ENCODE results near the gene LDB3. TPM values are rescaled to one million over a fixed set of nuclear protein-coding genes. Genes with fewer than 3 reads are reported as not detected.

The LDB3 gene
- total RNA-seq, 2 experiments from 2014 or later: 0.05 to 0.10 TPM

DNA sequence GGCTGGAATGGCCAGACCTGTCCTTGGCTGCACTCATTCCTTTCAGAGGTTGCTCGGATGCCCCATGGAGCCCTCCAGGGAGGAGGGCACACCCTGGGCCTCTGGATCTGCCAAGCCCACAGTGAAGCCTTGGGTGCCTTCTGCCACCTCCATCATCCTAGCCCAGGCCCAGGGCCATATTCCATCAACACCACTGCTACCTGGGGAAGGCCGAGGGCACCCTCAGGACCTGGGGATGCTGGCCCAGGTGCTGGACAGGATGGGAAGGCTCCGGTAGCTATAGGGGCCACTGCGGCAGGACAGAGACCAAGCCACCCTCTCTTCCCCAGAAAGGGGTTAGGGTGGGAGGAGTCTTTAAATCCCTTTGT lies 13.2 kb upstream of the LDB3 start:
- H3K4me3 Mint-ChIP-seq: no peak overlapping the region
- no peak overlapping the region for H3K27ac Mint-ChIP-seq
- H3K9me3 Mint-ChIP-seq: no peaks in the 10 kb centered on the region
- H3K36me3 Mint-ChIP-seq (ENCODE audit: low read depth): no peaks in the 10 kb centered on the region
- ChIA-PET POLR2A (no interaction called here), CTCF (no interaction called here)
- no peak for DNase-seq
- no peaks in the 10 kb centered on the region for H3K27me3 Mint-ChIP-seq
- H3K4me1 Mint-ChIP-seq: no peaks in the 10 kb centered on the region

DNA sequence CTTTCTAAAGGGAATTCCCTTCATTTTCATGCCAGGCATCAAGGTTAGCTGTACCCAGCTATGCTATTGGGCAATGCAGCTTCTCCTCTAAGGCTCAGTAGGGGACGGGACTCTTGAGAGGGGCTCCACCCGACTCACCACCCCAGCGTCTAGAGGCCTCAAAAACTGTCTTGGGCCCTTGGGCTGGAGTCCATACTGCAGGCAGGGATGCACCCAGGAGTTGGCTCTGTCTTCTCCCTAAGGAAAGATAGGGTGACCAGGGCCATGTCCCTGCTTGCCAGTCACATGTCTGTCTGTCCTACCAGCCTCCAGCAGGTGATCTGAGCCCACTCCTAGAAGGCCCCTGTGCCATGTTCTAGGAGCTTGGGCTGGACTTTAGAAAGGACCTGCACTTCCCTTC lies 12.7 kb upstream of the LDB3 start:
- H3K4me1 Mint-ChIP-seq: no peaks in the 10 kb centered on the region
- no peaks in the 10 kb centered on the region for H3K36me3 Mint-ChIP-seq (ENCODE audit: low read depth)
- no peak for DNase-seq
- H3K4me3 Mint-ChIP-seq: no peak overlapping the region
- CTCF ChIA-PET: no interaction called here
- no peaks in the 10 kb centered on the region for H3K27me3 Mint-ChIP-seq
- H3K9me3 Mint-ChIP-seq: no peaks in the 10 kb centered on the region
- H3K27ac Mint-ChIP-seq: no peak overlapping the region
- POLR2A ChIA-PET: no interaction called here

DNA sequence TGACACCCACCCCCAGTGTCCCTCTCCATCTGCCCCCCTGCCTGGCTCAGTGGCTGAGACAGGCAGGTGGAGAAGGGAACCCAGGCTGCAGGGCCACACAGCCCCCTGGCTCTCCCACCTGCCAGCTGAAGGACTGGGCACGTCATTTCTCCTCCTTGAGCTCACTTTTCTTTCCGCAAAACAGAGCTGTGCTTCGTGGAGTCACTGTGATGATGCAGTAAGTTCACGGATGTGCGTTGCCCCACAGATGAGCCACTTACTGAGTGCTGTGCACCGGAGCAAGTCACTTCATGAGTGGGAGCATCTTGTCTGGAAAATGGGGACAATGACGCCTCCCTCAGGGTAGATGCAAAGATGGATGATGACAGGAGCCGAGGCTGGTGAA lies 11.3 kb upstream of the LDB3 start:
- H3K4me3 Mint-ChIP-seq: no peak overlapping the region
- no peak overlapping the region for H3K27ac Mint-ChIP-seq
- CTCF ChIA-PET: no interaction called here
- DNase-seq: no peak
- no peaks in the 10 kb centered on the region for H3K27me3 Mint-ChIP-seq
- no peaks in the 10 kb centered on the region for H3K4me1 Mint-ChIP-seq
- POLR2A ChIA-PET: no interaction called here
- H3K9me3 Mint-ChIP-seq: no peaks in the 10 kb centered on the region
- H3K36me3 Mint-ChIP-seq (ENCODE audit: low read depth): no peaks in the 10 kb centered on the region

DNA sequence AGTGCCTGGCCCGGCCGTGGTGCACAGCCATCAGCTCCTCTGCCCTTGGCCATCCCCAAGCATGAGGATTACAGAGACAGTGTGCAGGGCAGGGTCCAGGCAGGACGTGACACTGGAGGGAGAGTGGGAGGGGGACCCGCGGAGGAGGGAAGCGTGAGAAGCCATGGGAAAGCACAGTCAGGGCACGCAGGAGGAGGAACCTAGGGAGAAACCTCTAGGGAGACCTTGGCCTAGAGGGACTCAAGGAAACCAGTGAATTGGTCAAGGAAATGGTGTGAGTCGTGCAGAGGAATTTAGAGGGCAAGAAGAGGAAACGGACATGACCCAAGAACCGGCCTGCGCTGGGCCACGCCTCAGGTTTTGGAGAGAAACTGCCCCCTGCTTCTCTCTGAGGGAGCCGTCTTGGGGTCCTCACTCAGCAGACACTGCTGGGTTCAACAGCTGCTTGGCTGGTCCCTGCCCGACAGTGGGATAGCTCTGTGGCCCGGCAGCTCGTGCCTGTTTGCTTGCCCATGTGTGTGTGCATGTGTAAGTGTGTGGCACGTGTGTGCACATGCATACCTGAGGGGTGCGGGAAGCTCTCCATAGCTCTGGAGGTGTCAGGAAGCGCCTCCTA lies 10.8 kb upstream of the LDB3 start:
- Mint-ChIP-seq H3K27ac (no peak overlapping the region), H3K36me3 (ENCODE audit: low read depth) (no peaks in the 10 kb centered on the region), H3K4me1 (no peaks in the 10 kb centered on the region), H3K9me3 (no peaks in the 10 kb centered on the region), H3K4me3 (no peak overlapping the region), H3K27me3 (no peaks in the 10 kb centered on the region)
- ChIA-PET POLR2A (no interaction called here), CTCF (no interaction called here)
- DNase-seq: no peak

DNA sequence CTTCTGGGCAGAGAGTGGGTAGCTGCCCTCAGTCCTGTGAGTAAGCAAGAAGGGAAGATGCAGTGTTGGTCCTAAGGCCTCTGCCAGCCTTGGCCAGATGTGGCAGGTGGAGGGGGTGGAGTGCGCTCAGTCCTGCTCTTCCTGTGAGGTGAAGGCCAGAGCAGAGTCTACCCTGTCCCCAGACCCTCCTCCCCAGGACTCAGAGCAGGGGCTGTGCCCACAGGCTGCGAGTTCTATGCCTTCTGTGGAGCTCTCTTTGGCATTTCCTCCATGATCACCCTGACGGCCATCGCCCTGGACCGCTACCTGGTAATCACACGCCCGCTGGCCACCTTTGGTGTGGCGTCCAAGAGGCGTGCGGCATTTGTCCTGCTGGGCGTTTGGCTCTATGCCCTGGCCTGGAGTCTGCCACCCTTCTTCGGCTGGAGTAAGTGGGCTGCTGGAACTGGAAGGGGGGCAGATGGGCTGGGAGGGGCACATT lies 10.0 kb upstream of the LDB3 start:
- ChIA-PET POLR2A (no interaction called here), CTCF (no interaction called here)
- Mint-ChIP-seq H3K4me3 (no peak overlapping the region), H3K36me3 (ENCODE audit: low read depth) (no peaks in the 10 kb centered on the region), H3K9me3 (no peaks in the 10 kb centered on the region), H3K4me1 (no peaks in the 10 kb centered on the region), H3K27me3 (no peaks in the 10 kb centered on the region), H3K27ac (no peak overlapping the region)
- DNase-seq: no peak

DNA sequence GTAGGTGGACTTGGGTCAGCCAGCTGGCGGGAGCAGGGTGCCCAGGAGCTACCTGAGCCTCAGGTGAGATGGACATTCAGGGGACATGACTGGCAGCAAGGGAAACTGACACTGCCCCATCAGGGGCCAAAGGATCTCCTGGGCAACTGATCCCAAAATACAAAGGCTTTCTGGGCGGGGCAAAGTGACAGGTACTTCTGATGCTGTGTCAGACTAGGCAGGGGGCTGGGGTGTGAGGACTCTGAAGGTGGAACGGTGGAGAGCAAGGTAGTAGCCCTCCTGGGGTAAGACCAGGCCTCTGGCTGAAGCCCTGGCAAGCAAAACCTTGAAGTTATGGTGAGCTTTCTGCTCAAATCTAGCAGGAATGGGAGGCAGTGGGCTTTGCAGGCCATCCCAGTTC lies 9.6 kb upstream of the LDB3 start:
- no peak for DNase-seq
- CTCF ChIA-PET: no interaction called here
- no peaks in the 10 kb centered on the region for H3K9me3 Mint-ChIP-seq
- no peaks in the 10 kb centered on the region for H3K4me1 Mint-ChIP-seq
- no peak overlapping the region for H3K27ac Mint-ChIP-seq
- no peaks in the 10 kb centered on the region for H3K36me3 Mint-ChIP-seq (ENCODE audit: low read depth)
- H3K27me3 Mint-ChIP-seq: no peaks in the 10 kb centered on the region
- no peak overlapping the region for H3K4me3 Mint-ChIP-seq
- POLR2A ChIA-PET: no interaction called here

DNA sequence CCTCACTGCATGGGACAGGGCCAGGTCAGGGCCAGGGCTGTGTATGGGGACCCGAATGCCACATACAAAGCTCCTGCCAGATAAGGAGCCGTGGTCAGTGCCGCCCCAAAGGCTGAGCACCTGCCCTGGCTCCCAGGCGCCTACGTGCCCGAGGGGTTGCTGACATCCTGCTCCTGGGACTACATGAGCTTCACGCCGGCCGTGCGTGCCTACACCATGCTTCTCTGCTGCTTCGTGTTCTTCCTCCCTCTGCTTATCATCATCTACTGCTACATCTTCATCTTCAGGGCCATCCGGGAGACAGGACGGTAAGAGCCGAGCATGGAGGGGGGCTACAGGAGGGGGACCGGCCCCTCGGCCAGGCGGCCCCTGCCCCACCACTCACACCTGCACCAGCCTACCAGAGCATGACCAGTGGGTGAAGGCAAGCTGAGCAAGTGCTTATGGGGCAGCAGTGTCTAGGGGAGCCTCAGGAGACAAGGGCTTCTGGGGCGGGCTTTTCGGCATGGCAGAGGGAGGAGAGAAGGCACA lies 9.1 kb upstream of the LDB3 start:
- H3K27ac Mint-ChIP-seq: no peak overlapping the region
- H3K4me3 Mint-ChIP-seq: no peak overlapping the region
- ChIA-PET CTCF (no interaction called here), POLR2A (no interaction called here)
- no peaks in the 10 kb centered on the region for H3K4me1 Mint-ChIP-seq
- H3K36me3 Mint-ChIP-seq (ENCODE audit: low read depth): no peaks in the 10 kb centered on the region
- H3K27me3 Mint-ChIP-seq: no peaks in the 10 kb centered on the region
- no peaks in the 10 kb centered on the region for H3K9me3 Mint-ChIP-seq
- no peak for DNase-seq

DNA sequence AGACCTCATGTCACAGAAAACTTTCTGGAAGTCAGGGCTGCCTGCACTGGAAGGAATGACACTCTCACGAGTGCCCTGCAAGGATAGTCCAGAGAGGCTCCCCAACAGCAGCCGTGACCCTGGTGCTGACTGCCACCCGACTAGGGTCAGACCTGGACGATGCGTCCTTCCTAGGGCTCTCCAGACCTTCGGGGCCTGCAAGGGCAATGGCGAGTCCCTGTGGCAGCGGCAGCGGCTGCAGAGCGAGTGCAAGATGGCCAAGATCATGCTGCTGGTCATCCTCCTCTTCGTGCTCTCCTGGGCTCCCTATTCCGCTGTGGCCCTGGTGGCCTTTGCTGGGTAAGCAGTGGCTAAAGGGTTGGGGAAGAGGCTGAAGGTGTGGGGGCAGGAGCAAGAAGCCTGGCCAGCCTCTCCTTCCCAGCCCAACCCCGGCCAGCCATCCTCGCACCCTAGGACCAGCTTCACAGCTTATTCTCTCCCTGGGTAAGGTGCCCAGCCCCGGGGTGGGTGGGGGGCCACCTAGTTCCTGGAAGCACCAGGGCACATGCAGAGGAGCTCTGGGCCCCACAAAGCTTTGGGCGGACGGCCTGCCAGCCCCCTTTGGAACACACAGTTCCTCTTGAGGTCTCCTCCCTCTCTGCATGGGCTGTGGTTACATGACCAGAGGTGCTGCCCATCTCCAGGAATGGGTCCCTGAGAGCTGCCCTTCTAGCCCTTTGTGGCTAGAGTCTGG lies 8.4 kb upstream of the LDB3 start:
- Mint-ChIP-seq H3K9me3 (no peaks in the 10 kb centered on the region), H3K27ac (no peak overlapping the region), H3K4me1 (no peaks in the 10 kb centered on the region), H3K4me3 (no peak overlapping the region), H3K27me3 (no peaks in the 10 kb centered on the region), H3K36me3 (ENCODE audit: low read depth) (no peaks in the 10 kb centered on the region)
- CTCF ChIA-PET: no interaction called here
- POLR2A ChIA-PET: no interaction called here
- no peak for DNase-seq

DNA sequence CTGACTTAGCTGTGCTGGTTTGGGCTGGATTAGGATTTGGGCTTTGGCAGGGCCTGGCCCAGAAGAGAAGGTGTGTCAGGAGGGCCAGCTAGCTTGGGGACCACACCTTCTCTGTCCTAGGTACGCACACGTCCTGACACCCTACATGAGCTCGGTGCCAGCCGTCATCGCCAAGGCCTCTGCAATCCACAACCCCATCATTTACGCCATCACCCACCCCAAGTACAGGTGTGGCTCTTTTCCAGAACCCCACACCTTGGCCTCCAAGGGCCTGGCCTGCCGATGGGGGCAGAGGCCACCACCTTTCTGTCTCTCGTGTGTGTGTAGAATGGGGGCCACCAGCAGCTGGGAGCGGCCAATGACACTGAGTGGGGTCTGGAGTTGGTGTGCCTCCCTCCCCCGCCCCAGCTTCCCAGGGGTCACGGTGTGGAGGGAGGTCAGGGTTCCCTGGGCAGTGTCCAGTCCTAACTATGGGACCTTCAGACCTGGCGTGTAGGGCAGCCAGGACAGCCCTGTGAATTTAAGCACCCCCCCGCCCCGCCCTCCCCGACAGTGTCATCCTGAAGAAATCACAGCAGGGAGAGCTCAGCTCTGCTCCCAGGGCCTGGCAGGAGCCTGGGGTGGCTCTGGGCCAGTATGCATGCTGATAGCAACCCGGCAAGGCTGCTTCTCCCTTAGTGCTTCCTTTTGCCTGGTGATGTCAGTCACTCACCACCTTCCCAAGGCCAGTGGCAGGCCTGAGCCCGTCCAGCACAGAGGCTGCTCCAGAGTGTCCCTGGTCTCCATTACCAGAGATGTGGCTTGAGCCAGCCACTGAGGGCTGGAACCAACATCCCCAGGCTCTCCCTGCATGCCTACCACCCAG lies 6.9 kb upstream of the LDB3 start:
- no peak for DNase-seq
- ChIA-PET CTCF (interaction anchor here (0.7 kb wide), 1 partner anchor 855 kb away, joined by 5 read pairs; no protein-coding TSS in a partner anchor), POLR2A (no interaction called here)
- H3K27ac Mint-ChIP-seq: no peak overlapping the region
- no peaks in the 10 kb centered on the region for H3K36me3 Mint-ChIP-seq (ENCODE audit: low read depth)
- H3K27me3 Mint-ChIP-seq: no peaks in the 10 kb centered on the region
- H3K4me3 Mint-ChIP-seq: no peak overlapping the region
- H3K4me1 Mint-ChIP-seq: no peaks in the 10 kb centered on the region
- no peaks in the 10 kb centered on the region for H3K9me3 Mint-ChIP-seq

DNA sequence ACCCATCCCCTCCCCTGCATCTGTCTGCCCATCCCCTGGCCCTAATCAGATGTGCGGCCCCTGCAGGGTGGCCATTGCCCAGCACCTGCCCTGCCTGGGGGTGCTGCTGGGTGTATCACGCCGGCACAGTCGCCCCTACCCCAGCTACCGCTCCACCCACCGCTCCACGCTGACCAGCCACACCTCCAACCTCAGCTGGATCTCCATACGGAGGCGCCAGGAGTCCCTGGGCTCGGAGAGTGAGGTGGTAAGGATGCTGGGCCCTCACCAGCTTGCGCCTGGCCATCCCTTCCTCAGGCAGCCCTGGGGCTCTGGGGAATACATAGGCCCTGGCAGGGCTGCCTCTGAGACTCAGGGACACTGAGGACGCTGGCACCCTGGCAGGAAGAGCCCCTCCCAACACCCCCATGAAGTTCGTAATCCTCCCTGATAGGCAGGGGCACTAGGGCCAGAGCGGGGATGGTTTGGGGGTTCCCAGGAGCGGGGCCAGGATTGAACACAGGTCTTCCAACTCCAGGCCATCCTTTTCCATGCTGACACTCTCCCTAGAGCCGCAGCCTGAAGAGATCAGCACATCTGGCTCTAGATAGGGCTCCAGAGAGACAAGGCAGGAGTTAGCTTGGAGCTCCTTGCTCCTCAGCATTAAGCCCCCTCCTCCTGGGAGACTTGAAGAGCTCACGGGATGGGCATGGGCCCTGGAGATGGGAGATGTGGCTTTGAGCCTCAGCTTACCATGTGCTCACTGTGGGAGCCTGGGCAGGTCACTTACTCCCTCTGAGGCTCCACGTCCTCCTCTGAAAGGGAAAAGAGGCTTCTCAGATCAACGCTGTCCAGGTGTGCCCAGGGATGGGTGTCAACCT lies 5.9 kb upstream of the LDB3 start:
- no peaks in the 10 kb centered on the region for H3K36me3 Mint-ChIP-seq (ENCODE audit: low read depth)
- H3K27ac Mint-ChIP-seq: no peak overlapping the region
- ChIA-PET POLR2A (no interaction called here), CTCF (no interaction called here)
- no peak for DNase-seq
- no peaks in the 10 kb centered on the region for H3K4me1 Mint-ChIP-seq
- no peaks in the 10 kb centered on the region for H3K27me3 Mint-ChIP-seq
- no peaks in the 10 kb centered on the region for H3K9me3 Mint-ChIP-seq
- H3K4me3 Mint-ChIP-seq: no peak overlapping the region

DNA sequence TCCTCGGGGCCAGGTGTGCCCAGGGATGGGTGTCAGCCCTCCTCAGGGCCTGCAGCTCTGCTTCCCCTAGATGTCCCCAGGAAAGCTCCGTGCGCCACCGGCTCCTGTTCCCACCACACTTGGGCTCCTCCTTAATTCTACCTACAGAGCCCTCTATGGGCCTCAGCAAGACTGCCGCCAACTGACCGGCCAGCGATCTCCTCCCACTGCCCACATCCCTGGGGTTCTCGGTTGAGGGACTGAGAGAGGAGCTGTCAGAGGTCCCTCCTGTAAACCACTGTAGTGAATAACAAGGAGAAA lies 5.3 kb upstream of the LDB3 start:
- no peak for DNase-seq

DNA sequence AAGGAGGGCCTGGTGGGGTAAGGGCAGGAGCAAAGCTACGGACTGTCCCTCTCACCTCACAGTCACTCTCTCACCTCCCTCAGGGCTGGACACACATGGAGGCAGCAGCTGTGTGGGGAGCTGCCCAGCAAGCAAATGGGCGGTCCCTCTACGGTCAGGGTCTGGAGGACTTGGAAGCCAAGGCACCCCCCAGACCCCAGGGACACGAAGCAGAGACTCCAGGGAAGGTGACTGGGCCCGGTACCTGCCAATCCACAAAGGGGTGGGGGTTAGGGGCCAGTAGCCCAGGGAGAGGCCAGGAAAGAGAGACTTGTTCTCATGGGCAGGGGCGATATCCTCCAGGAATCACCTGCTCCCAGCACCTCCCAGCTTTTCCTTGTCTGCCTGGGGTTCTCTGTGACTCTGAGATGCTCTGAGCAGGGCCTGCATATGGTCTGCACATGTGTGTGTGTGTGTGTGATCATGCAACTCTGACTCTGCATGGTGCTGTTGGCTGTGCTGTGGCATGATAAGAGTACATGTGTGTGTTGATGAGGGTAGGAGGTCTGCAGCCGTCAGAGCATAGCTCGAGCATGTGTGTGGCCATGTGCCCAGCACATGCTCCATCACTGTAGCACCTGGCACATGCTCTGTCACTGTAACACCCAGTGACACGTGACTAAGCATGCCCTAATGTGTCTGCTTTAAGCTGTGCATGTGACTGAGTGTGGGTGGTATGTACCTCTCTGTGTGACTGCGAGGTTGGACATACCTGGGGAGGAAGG lies 4.6 kb upstream of the LDB3 start:
- H3K4me1 Mint-ChIP-seq: no peaks in the 10 kb centered on the region
- no peaks in the 10 kb centered on the region for H3K36me3 Mint-ChIP-seq (ENCODE audit: low read depth)
- no peak for DNase-seq
- no peaks in the 10 kb centered on the region for H3K27me3 Mint-ChIP-seq
- ChIA-PET POLR2A (interaction anchor here (0.8 to 1.3 kb wide), 2 partner anchors 17 to 142 kb away, joined by 3 read pairs; partner anchors contain the start of gene WAPL), CTCF (no interaction called here)
- H3K9me3 Mint-ChIP-seq: no peaks in the 10 kb centered on the region
- H3K4me3 Mint-ChIP-seq: no peak overlapping the region
- H3K27ac Mint-ChIP-seq: no peak overlapping the region

More for the DNA sequence above, 5.3 kb upstream of the LDB3 start:
- ChIA-PET CTCF (no interaction called here), POLR2A (no interaction called here)
- no peak overlapping the region for H3K4me3 Mint-ChIP-seq
- no peaks in the 10 kb centered on the region for H3K27me3 Mint-ChIP-seq
- no peaks in the 10 kb centered on the region for H3K4me1 Mint-ChIP-seq
- H3K9me3 Mint-ChIP-seq: no peaks in the 10 kb centered on the region
- no peak overlapping the region for H3K27ac Mint-ChIP-seq
- no peaks in the 10 kb centered on the region for H3K36me3 Mint-ChIP-seq (ENCODE audit: low read depth)
